Fibroblast of skin of scalp (primary cell): Measurements from ENCODE around the gene NID1.
"Not testable (repeated sequence)": the region's sequence is repeated elsewhere in the genome, so short reads cannot be mapped to it uniquely, and the experiment has no call there.

Experiments
- DNase-seq: peaks from one replicate; pipeline ENCODE4 v3.0.0-alpha.2; 2013

NID1 gene

GRCh38 chr1:236092899-236093298, 28.0 kb upstream of the NID1 start:
- DNase-seq = no peak

GRCh38 chr1:236091933-236092318, 27.0 kb upstream of the NID1 start:
- DNase-seq = no peak

- DNase-seq = peak; percentile 12
Observed at GRCh38 chr1:236090741-236091147, 25.9 kb upstream of the NID1 start.

- peak; percentile 10 for DNase-seq
Observed at GRCh38 chr1:236089046-236089773, 24.3 kb upstream of the NID1 start.

- no peak for DNase-seq
Observed at GRCh38 chr1:236086537-236086936, 21.6 kb upstream of the NID1 start.

GRCh38 chr1:236085545-236086159, 20.8 kb upstream of the NID1 start:
- DNase-seq = no peak

- no peak for DNase-seq
Observed at GRCh38 chr1:236084386-236084730, 19.5 kb upstream of the NID1 start.

GRCh38 chr1:236083650-236084385, 18.9 kb upstream of the NID1 start:
- peak; percentile 2 for DNase-seq

- no peak for DNase-seq
Observed at GRCh38 chr1:236082526-236082925, 17.6 kb upstream of the NID1 start.

GRCh38 chr1:236081546-236082227, 16.8 kb upstream of the NID1 start:
- no peak for DNase-seq

- no peak for DNase-seq
Observed at GRCh38 chr1:236079703-236080102, 14.8 kb upstream of the NID1 start.

GRCh38 chr1:236078993-236079392, 14.1 kb upstream of the NID1 start:
- peak; percentile 38 for DNase-seq

- DNase-seq = not testable (repeated sequence)
Observed at GRCh38 chr1:236078077-236078476, 13.2 kb upstream of the NID1 start.

GRCh38 chr1:236075848-236076247, 11.0 kb upstream of the NID1 start:
- no peak for DNase-seq

- DNase-seq = no peak
Observed at GRCh38 chr1:236073307-236073897, 8.5 kb upstream of the NID1 start.

GRCh38 chr1:236072001-236072400, 7.1 kb upstream of the NID1 start:
- no peak for DNase-seq

GRCh38 chr1:236070753-236071152, 5.9 kb upstream of the NID1 start:
- no peak for DNase-seq

GRCh38 chr1:236069796-236070195, 4.9 kb upstream of the NID1 start:
- DNase-seq = no peak

GRCh38 chr1:236067854-236068454, 3.1 kb upstream of the NID1 start:
- peak; percentile 36 for DNase-seq

- peak; percentile 48 for DNase-seq
Observed at GRCh38 chr1:236066828-236067386, 2.0 kb upstream of the NID1 start.

- no peak for DNase-seq
Observed at GRCh38 chr1:236066054-236066453, 1.2 kb upstream of the NID1 start.

GRCh38 chr1:236065509-236066005, 667 bp upstream of the NID1 start:
- no peak for DNase-seq
